ENCODE data around the gene HAP1. TPM values are rescaled to one million over a fixed set of nuclear protein-coding genes. Genes with fewer than 3 reads are reported as not detected.

Gene HAP1
- polyA plus RNA-seq, 1 of the 3 experiments (the other 2 are of a cell fraction): 0.18 TPM

DNA sequence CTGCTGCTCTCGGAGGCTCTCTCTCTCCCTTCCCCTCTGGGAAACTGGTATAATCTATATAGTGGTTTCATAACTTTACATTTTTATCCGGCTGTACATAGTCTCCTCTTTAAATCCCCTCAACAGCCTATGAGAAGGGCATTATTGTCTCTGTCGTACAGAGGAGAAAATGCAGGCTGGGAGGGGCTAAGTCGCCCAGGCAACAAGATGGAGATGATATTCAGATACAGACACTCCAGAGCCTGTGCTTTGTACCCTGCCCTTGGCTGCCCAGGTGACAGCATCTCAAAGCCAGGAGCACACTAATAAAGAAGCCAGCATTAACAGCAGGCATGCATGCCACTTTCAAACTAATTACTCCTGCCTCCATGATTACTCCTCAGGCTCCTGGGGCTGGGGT lies 50.4 kb downstream of the HAP1 start:
- TF ChIP-seq MXI1 (IDR thresholded peaks at IDR 0.05; ENCODE audit: low read depth, low read length) (peak; percentile 33; the same call in 1 of the 2 replicates), FOSL2 (IDR thresholded peaks at IDR 0.05; ENCODE audit: borderline replicate concordance, low read depth) (no peak), GATA2 (CRISPR knock-in tag; IDR thresholded peaks at IDR 0.05) (peak; percentile 68)
- 35% methylated on average over 4 of the region's 4 CpGs for WGBS (ENCODE audit: low lambda C conversion rate)
- Histone ChIP-seq H3K4me1 (ENCODE audit: control insufficient read depth in 1 of 2, insufficient read depth in 2 of 2, low read depth in 1 of 2, low read length in 1 of 2) (peaks cover 0 to 17% of the 10 kb centered on the region in 2 experiments; a peak in 1 of 4 replicates), H4K20me1 (ENCODE audit: insufficient read depth) (no peaks in the 10 kb centered on the region), H3K27ac (ENCODE audit: low read depth in 2 of 2, low read length in 1 of 2) (peak overlapping the region in 1 of 2 experiments; percentile 47; a peak in 1 of 4 replicates), H3K79me2 (ENCODE audit: insufficient read depth) (peaks cover 3% of the 10 kb centered on the region; the same call in 1 of the 2 replicates), H3K4me2 (no peak overlapping the region), H3K9ac (no peak overlapping the region), H3K27me3 (ENCODE audit: insufficient read depth) (no peaks in the 10 kb centered on the region), H3K36me3 (replicated peaks in 1 of 2; ENCODE audit: control insufficient read depth in 1 of 2, insufficient read depth in 2 of 2, low read length in 1 of 2) (no peaks in the 10 kb centered on the region), H3K4me3 (ENCODE audit: low read depth in 2 of 2, low read length in 1 of 2) (no peak overlapping the region), H3K9me2 (no peaks in the 10 kb centered on the region), H3K9me3 (no peaks in the 10 kb centered on the region), H3F3A (replicated peaks; ENCODE audit: insufficient read depth) (peaks cover 5% of the 10 kb centered on the region), H2AFZ (ENCODE audit: low read depth) (no peak overlapping the region)
- peak; percentile 46 for DNase-seq
- CTCF ChIA-PET: interaction anchor here (2.0 to 18.0 kb wide), 4 partner anchors 12 to 135 kb away, joined by 4 to 235 read pairs (median 8); no protein-coding TSS in a partner anchor
- POLR2A ChIA-PET: no interaction called here

DNA sequence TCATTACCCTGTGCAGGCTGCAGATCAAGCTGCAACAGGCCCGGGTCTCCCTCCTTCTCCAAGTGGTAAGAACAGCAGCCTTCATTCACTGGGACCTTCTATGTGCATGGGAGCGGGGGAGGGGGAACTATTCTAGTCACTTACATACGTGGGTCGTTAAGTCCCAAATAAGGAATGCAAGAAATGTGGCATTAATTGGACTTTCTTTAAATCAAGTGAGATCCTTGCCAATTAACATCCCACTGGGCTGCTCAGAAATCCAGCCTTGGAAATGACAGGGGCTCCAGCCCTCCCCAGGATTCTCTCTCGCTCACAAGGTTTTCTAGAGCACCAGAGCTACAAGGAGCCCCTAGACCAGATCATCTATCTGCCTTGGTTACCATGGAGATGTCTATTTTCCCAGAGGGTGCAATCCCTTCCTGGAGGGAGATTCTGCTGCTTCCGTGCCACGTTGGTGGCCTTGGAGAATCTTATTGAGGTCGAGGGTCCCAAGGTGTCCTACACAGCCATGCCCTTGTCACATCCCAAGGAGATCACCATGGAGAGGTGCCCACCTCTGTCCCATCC lies 50.9 kb downstream of the HAP1 start:
- Histone ChIP-seq H3K4me1 (ENCODE audit: control insufficient read depth in 1 of 2, insufficient read depth in 2 of 2, low read depth in 1 of 2, low read length in 1 of 2) (peaks cover 0 to 17% of the 10 kb centered on the region in 2 experiments; a peak in 1 of 4 replicates), H3K36me3 (replicated peaks in 1 of 2; ENCODE audit: control insufficient read depth in 1 of 2, insufficient read depth in 2 of 2, low read length in 1 of 2) (no peaks in the 10 kb centered on the region), H3K9ac (no peak overlapping the region), H4K20me1 (ENCODE audit: insufficient read depth) (no peaks in the 10 kb centered on the region), H2AFZ (ENCODE audit: low read depth) (no peak overlapping the region), H3K27me3 (ENCODE audit: insufficient read depth) (no peaks in the 10 kb centered on the region), H3F3A (replicated peaks; ENCODE audit: insufficient read depth) (peaks cover 5% of the 10 kb centered on the region), H3K4me2 (no peak overlapping the region), H3K4me3 (ENCODE audit: low read depth in 2 of 2, low read length in 1 of 2) (no peak overlapping the region), H3K27ac (ENCODE audit: low read depth in 2 of 2, low read length in 1 of 2) (peak overlapping the region in 1 of 2 experiments; percentile 47; a peak in 1 of 4 replicates), H3K79me2 (ENCODE audit: insufficient read depth) (no peaks in the 10 kb centered on the region), H3K9me2 (no peaks in the 10 kb centered on the region), H3K9me3 (no peaks in the 10 kb centered on the region)
- DNase-seq: no peak
- ChIA-PET POLR2A (no interaction called here), CTCF (interaction anchor here (1.1 to 18.0 kb wide), 3 partner anchors 12 to 35 kb away, joined by 3 to 235 read pairs (median 9); no protein-coding TSS in a partner anchor)
- 50% methylated on average over 8 of the region's 8 CpGs for WGBS (ENCODE audit: low lambda C conversion rate)
- no peak for TF ChIP-seq RAD21 (IDR thresholded peaks at IDR 0.05; ENCODE audit: low read length)
- TF ChIP-seq, protein P1, sequence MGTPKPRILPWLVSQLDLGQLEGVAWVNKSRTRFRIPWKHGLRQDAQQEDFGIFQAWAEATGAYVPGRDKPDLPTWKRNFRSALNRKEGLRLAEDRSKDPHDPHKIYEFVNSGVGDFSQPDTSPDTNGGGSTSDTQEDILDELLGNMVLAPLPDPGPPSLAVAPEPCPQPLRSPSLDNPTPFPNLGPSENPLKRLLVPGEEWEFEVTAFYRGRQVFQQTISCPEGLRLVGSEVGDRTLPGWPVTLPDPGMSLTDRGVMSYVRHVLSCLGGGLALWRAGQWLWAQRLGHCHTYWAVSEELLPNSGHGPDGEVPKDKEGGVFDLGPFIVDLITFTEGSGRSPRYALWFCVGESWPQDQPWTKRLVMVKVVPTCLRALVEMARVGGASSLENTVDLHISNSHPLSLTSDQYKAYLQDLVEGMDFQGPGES (IDR thresholded peaks at IDR 0.05; ENCODE audit: low read depth, low read length): no peak
- TF ChIP-seq, protein P2, sequence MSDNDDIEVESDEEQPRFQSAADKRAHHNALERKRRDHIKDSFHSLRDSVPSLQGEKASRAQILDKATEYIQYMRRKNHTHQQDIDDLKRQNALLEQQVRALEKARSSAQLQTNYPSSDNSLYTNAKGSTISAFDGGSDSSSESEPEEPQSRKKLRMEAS (IDR thresholded peaks at IDR 0.05; ENCODE audit: low read depth): no peak
- no peak for TF ChIP-seq FOXJ3 (CRISPR knock-in tag; IDR thresholded peaks at IDR 0.05)
- no peak for TF ChIP-seq TCF12 (IDR thresholded peaks at IDR 0.05)
- no peak for TF ChIP-seq JUND (IDR thresholded peaks at IDR 0.05)
- no peak for TF ChIP-seq CHD2 (IDR thresholded peaks at IDR 0.05; ENCODE audit: low read length, partially characterized antibody)
- no peak for TF ChIP-seq TAF1 (IDR thresholded peaks at IDR 0.05; ENCODE audit: borderline replicate concordance, low read depth, low read length)
- TF ChIP-seq RFX5 (IDR thresholded peaks at IDR 0.05; ENCODE audit: low read length): no peak
- TF ChIP-seq, protein P3, sequence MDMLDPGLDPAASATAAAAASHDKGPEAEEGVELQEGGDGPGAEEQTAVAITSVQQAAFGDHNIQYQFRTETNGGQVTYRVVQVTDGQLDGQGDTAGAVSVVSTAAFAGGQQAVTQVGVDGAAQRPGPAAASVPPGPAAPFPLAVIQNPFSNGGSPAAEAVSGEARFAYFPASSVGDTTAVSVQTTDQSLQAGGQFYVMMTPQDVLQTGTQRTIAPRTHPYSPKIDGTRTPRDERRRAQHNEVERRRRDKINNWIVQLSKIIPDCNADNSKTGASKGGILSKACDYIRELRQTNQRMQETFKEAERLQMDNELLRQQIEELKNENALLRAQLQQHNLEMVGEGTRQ (IDR thresholded peaks at IDR 0.05; ENCODE audit: borderline replicate concordance, low read depth, low read length): no peak
- no peak for TF ChIP-seq NFIC (IDR thresholded peaks at IDR 0.05; ENCODE audit: borderline replicate concordance)
- TF ChIP-seq, protein P4, sequence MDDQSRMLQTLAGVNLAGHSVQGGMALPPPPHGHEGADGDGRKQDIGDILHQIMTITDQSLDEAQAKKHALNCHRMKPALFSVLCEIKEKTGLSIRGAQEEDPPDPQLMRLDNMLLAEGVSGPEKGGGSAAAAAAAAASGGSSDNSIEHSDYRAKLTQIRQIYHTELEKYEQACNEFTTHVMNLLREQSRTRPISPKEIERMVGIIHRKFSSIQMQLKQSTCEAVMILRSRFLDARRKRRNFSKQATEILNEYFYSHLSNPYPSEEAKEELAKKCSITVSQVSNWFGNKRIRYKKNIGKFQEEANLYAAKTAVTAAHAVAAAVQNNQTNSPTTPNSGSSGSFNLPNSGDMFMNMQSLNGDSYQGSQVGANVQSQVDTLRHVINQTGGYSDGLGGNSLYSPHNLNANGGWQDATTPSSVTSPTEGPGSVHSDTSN (IDR thresholded peaks at IDR 0.05): no peak
- TF ChIP-seq FOSL2 (IDR thresholded peaks at IDR 0.05; ENCODE audit: borderline replicate concordance, low read depth): no peak

All from SK-N-SH (cell line).